ENCODE data around the gene CD82. TPM values are rescaled to one million over a fixed set of nuclear protein-coding genes. Genes with fewer than 3 reads are reported as not detected.
A peak's percentile ranks its signal among the peaks of the same experiment; 100 is the strongest.

CD82 gene
- total RNA-seq, 1 donor from 2014 or later: 8.8 TPM

GRCh38 chr11:44561275-44561805, 4.1 kb upstream of the CD82 start:
- no peak overlapping the region for H3K4me2 ChIP-seq
- H3K27ac Mint-ChIP-seq: peak overlapping the region; percentile 99

GRCh38 chr11:44561964-44562734, 3.3 kb upstream of the CD82 start:
- Histone ChIP-seq H3K27me3 (peaks cover 16% of the 10 kb centered on the region), H3K4me2 (no peak overlapping the region), H3K79me2 (ENCODE audit: low read depth) (no peaks in the 10 kb centered on the region), H2AFZ (replicated peaks) (no peak overlapping the region), H3K27ac (no peak overlapping the region), H3K36me3 (no peaks in the 10 kb centered on the region), H3K4me3 (no peak overlapping the region), H3K9me3 (ENCODE audit: low read depth) (no peaks in the 10 kb centered on the region), H3F3A (ENCODE audit: low read depth) (peaks cover 35% of the 10 kb centered on the region), H3K4me1 (peaks cover 46% of the 10 kb centered on the region), H3K9ac (no peak overlapping the region), H4K20me1 (ENCODE audit: low read depth) (no peaks in the 10 kb centered on the region)
- no peak for DNase-seq (ENCODE audit: low spot score)
- Mint-ChIP-seq H3K4me3 (no peak overlapping the region), H3K4me1 (peaks cover 77% of the 10 kb centered on the region), H3K27me3 (ENCODE audit: insufficient read depth, low read depth) (peaks cover 18% of the 10 kb centered on the region), H3K27ac (peak overlapping the region; percentile 99), H3K36me3 (no peaks in the 10 kb centered on the region), H3K9me3 (no peaks in the 10 kb centered on the region)
- no peak for TF ChIP-seq CTCF (IDR thresholded peaks at IDR 0.05)
- no peak for TF ChIP-seq EZH2 (IDR thresholded peaks at IDR 0.05)
- no peak for TF ChIP-seq EZH2phosphoT487 (IDR thresholded peaks at IDR 0.05)

More at GRCh38 chr11:44561275-44561805, 4.1 kb upstream of the CD82 start:
- H3K27me3 ChIP-seq: peaks cover 8% of the 10 kb centered on the region
- no peak overlapping the region for H3K9ac ChIP-seq
- no peaks in the 10 kb centered on the region for H3K36me3 ChIP-seq
- H3K36me3 Mint-ChIP-seq: no peaks in the 10 kb centered on the region
- no peak overlapping the region for H3K4me3 Mint-ChIP-seq
- TF ChIP-seq EZH2phosphoT487 (IDR thresholded peaks at IDR 0.05) (no peak), EZH2 (IDR thresholded peaks at IDR 0.05) (no peak), CTCF (IDR thresholded peaks at IDR 0.05) (no peak)
- H2AFZ ChIP-seq (replicated peaks): no peak overlapping the region
- H3K79me2 ChIP-seq (ENCODE audit: low read depth): no peaks in the 10 kb centered on the region
- H3K9me3 ChIP-seq (ENCODE audit: low read depth): no peaks in the 10 kb centered on the region
- H3F3A ChIP-seq (ENCODE audit: low read depth): peaks cover 39% of the 10 kb centered on the region
- H3K4me1 ChIP-seq: peaks cover 50% of the 10 kb centered on the region
- H3K27me3 Mint-ChIP-seq (ENCODE audit: insufficient read depth, low read depth): peaks cover 17% of the 10 kb centered on the region
- no peak for DNase-seq (ENCODE audit: low spot score)
- no peaks in the 10 kb centered on the region for H4K20me1 ChIP-seq (ENCODE audit: low read depth)
- no peak overlapping the region for H3K27ac ChIP-seq
- no peak overlapping the region for H3K4me3 ChIP-seq
- peaks cover 76% of the 10 kb centered on the region for H3K4me1 Mint-ChIP-seq
- no peaks in the 10 kb centered on the region for H3K9me3 Mint-ChIP-seq

- no peak for DNase-seq (ENCODE audit: low spot score)
- Histone ChIP-seq H3K4me1 (peaks cover 38% of the 10 kb centered on the region), H3K9me3 (ENCODE audit: low read depth) (no peaks in the 10 kb centered on the region), H3K4me2 (no peak overlapping the region), H4K20me1 (ENCODE audit: low read depth) (no peaks in the 10 kb centered on the region), H3K27me3 (peaks cover 16% of the 10 kb centered on the region), H3F3A (ENCODE audit: low read depth) (peaks cover 27% of the 10 kb centered on the region), H2AFZ (replicated peaks) (no peak overlapping the region), H3K79me2 (ENCODE audit: low read depth) (no peaks in the 10 kb centered on the region), H3K9ac (no peak overlapping the region), H3K36me3 (no peaks in the 10 kb centered on the region), H3K4me3 (no peak overlapping the region), H3K27ac (no peak overlapping the region)
- H3K4me3 Mint-ChIP-seq: peak overlapping the region; percentile 52
- H3K9me3 Mint-ChIP-seq: no peaks in the 10 kb centered on the region
- H3K27me3 Mint-ChIP-seq (ENCODE audit: insufficient read depth, low read depth): peaks cover 18% of the 10 kb centered on the region
- peaks cover 77% of the 10 kb centered on the region for H3K4me1 Mint-ChIP-seq
- H3K36me3 Mint-ChIP-seq: peaks cover 3% of the 10 kb centered on the region
- TF ChIP-seq EZH2 (IDR thresholded peaks at IDR 0.05): no peak
- no peak for TF ChIP-seq EZH2phosphoT487 (IDR thresholded peaks at IDR 0.05)
- TF ChIP-seq CTCF (IDR thresholded peaks at IDR 0.05): no peak
- H3K27ac Mint-ChIP-seq: peak overlapping the region; percentile 95
Measured at GRCh38 chr11:44562845-44563460, 2.5 kb upstream of the CD82 start.
